ENCODE data around the gene MBNL1. TPM values are rescaled to one million over a fixed set of nuclear protein-coding genes. Genes with fewer than 3 reads are reported as not detected.

MBNL1 gene
- total and polyA plus RNA-seq, 2 donors (not counting 3 experiments of a cell fraction or from before 2014, with no cell fraction given), result 179 to 362 TPM

- Histone ChIP-seq H3K4me2 (ENCODE audit: insufficient read depth, low read length) (no peak overlapping the region), H3K27me3 (ENCODE audit: control insufficient read depth in 2 of 2, insufficient read depth in 2 of 2, low read length in 2 of 2) (no peaks in the 10 kb centered on the region), H4K20me1 (replicated peaks; ENCODE audit: control insufficient read depth, extremely low read depth, insufficient read depth, low read length) (peaks cover 10% of the 10 kb centered on the region), H3K27ac (ENCODE audit: insufficient read depth, low read depth, low read length) (no peak overlapping the region), H3K79me2 (ENCODE audit: control insufficient read depth, insufficient read depth, low read length) (peaks cover 100% of the 10 kb centered on the region), H2AFZ (ENCODE audit: low read depth, low read length) (no peak overlapping the region), H3K4me3 (replicated peaks in 1 of 3; ENCODE audit: insufficient read depth in 1 of 3, low read depth in 1 of 3, low read length in 3 of 3) (no peak overlapping the region), H3K9ac (replicated peaks; ENCODE audit: extremely low read depth, insufficient read depth, low read length) (no peak overlapping the region), H3K9me3 (replicated peaks; ENCODE audit: control insufficient read depth, insufficient read depth, low read length) (no peaks in the 10 kb centered on the region), H3K9me1 (replicated peaks; ENCODE audit: control insufficient read depth, extremely low read depth, insufficient read depth, low read length) (no peaks in the 10 kb centered on the region), H3K4me1 (ENCODE audit: control insufficient read depth, extremely low read depth, insufficient read depth, low read length) (peaks cover 57% of the 10 kb centered on the region), H3K36me3 (ENCODE audit: control insufficient read depth in 2 of 2, extremely low read depth in 1 of 2, insufficient read depth in 2 of 2, low read length in 2 of 2) (peaks cover 5 to 11% of the 10 kb centered on the region in 2 experiments)
- ChIA-PET CTCF (interaction anchor here (1.2 to 3.1 kb wide), 2 partner anchors 11 to 14 kb away, joined by 3 to 12 read pairs; no protein-coding TSS in a partner anchor), POLR2A (interaction anchor here (0.9 kb wide), 1 partner anchor 20 kb away, joined by 3 read pairs; no protein-coding TSS in a partner anchor)
- FAIRE-seq (no peak), DNase-seq (ENCODE audit: low read depth, low spot score) (no peak)
- no TSS peak for BruUV-seq (replicated peaks)
- dilution Hi-C loops (cut with MboI; ENCODE audit: extremely low pct_ligation_motif_present, low sequenced_read_pairs) (no loop called here), intact Hi-C loops (cut with micrococcal nuclease) (no loop called here)
- TF ChIP-seq MYC (IDR thresholded peaks at IDR 0.05; ENCODE audit: low read depth, low read length) (no peak), FOS (IDR thresholded peaks at IDR 0.05; ENCODE audit: borderline replicate concordance, insufficient read depth, low read length) (no peak), POLR2AphosphoS5 (IDR thresholded peaks at IDR 0.05; ENCODE audit: insufficient read depth, low read depth, low read length) (no peak), POLR2A (IDR thresholded peaks at IDR 0.05; ENCODE audit: low read depth, low read length) (no peak), MAX (IDR thresholded peaks at IDR 0.05; ENCODE audit: insufficient read depth, insufficient read length) (no peak), JUN (IDR thresholded peaks at IDR 0.05; ENCODE audit: borderline replicate concordance, insufficient read depth, insufficient read length, low read depth) (no peak), EZH2 (IDR thresholded peaks at IDR 0.05; ENCODE audit: borderline replicate concordance, low read depth, low read length, severe bottlenecking) (no peak), GATA2 (IDR thresholded peaks at IDR 0.05; ENCODE audit: insufficient read depth, insufficient read length, low read depth, low read length) (no peak), CTCF (IDR thresholded peaks at IDR 0.05; ENCODE audit: extremely low read depth in 1 of 2, insufficient read depth in 1 of 2, low read depth in 1 of 2, low read length in 2 of 2) (no peak)
Measured at GRCh38 chr3:152300029-152300731, 31.5 kb downstream of the MBNL1 start.
